ENCODE measurements around the gene BSDC1. TPM values are rescaled to one million over a fixed set of nuclear protein-coding genes. Genes with fewer than 3 reads are reported as not detected.

BSDC1 gene
- total and polyA plus RNA-seq, 2 of the 13 experiments (the other 11 are each of a cell fraction or from before 2014, with no cell fraction given), result 40.3 to 64.2 TPM

DNA sequence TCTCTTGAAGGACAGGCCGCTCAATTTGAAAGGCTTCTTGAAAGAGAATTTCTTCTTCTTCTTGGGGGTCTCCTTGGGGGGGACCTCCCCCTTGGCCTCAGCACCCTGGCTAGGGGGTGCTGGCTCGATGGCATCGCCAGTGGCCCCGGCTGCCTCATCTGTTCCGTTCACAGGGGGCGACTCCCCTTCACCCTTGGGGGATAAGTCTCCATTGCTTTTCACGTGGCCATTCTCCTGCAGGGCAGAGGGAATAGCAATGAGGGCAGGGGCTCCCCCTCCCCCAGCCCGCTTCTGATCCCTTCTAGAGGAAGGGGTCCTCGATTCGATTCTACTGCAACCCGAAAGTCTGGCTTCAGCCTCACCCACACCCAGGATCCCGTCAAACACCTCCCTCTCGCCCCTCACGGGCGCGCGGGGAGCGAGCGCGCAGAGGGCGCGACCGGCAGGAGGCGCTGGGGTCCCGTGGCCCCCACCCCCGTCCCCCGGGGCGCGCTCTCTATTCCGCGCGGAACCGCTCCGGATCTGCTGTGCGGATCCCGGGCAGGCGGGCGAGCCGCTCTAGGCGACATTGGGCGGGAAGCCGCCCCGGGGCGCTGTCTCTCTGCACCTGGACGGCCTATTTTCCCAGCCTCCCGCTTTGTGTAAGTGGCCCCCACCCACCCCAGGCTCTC, 59.2 kb downstream of the BSDC1 start (continued):
- TF ChIP-seq, protein P1, sequence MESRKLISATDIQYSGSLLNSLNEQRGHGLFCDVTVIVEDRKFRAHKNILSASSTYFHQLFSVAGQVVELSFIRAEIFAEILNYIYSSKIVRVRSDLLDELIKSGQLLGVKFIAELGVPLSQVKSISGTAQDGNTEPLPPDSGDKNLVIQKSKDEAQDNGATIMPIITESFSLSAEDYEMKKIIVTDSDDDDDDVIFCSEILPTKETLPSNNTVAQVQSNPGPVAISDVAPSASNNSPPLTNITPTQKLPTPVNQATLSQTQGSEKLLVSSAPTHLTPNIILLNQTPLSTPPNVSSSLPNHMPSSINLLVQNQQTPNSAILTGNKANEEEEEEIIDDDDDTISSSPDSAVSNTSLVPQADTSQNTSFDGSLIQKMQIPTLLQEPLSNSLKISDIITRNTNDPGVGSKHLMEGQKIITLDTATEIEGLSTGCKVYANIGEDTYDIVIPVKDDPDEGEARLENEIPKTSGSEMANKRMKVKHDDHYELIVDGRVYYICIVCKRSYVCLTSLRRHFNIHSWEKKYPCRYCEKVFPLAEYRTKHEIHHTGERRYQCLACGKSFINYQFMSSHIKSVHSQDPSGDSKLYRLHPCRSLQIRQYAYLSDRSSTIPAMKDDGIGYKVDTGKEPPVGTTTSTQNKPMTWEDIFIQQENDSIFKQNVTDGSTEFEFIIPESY (CRISPR knock-in tag; IDR thresholded peaks at IDR 0.05), result peak; percentile 43; the same call in 1 of the 2 replicates
- TF ChIP-seq HDAC1 (CRISPR knock-in tag; IDR thresholded peaks at IDR 0.05) (peak; percentile 45), ZNF224 (CRISPR knock-in tag; IDR thresholded peaks at IDR 0.05) (no peak), HOXA3 (CRISPR knock-in tag; IDR thresholded peaks at IDR 0.05) (no peak), ZNF260 (CRISPR knock-in tag; IDR thresholded peaks at IDR 0.05; ENCODE audit: borderline replicate concordance, low read depth) (no peak), BHLHE40 (IDR thresholded peaks at IDR 0.05; ENCODE audit: low read length) (0 out of 2 replicates have a peak, but pooled peaks have one; percentile 14), ZNF317 (CRISPR knock-in tag; IDR thresholded peaks at IDR 0.05) (no peak), ARHGAP35 (CRISPR knock-in tag; IDR thresholded peaks at IDR 0.05; ENCODE audit: borderline replicate concordance) (no peak), POLR2AphosphoS2 (IDR thresholded peaks at IDR 0.05; ENCODE audit: low read depth, low read length) (no peak), KLF11 (CRISPR knock-in tag; IDR thresholded peaks at IDR 0.05) (no peak), ZSCAN30 (CRISPR knock-in tag; IDR thresholded peaks at IDR 0.05) (no peak)
- TF ChIP-seq, protein P2, sequence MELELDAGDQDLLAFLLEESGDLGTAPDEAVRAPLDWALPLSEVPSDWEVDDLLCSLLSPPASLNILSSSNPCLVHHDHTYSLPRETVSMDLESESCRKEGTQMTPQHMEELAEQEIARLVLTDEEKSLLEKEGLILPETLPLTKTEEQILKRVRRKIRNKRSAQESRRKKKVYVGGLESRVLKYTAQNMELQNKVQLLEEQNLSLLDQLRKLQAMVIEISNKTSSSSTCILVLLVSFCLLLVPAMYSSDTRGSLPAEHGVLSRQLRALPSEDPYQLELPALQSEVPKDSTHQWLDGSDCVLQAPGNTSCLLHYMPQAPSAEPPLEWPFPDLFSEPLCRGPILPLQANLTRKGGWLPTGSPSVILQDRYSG (CRISPR knock-in tag; IDR thresholded peaks at IDR 0.05), result no peak
- TF ChIP-seq, protein P3, sequence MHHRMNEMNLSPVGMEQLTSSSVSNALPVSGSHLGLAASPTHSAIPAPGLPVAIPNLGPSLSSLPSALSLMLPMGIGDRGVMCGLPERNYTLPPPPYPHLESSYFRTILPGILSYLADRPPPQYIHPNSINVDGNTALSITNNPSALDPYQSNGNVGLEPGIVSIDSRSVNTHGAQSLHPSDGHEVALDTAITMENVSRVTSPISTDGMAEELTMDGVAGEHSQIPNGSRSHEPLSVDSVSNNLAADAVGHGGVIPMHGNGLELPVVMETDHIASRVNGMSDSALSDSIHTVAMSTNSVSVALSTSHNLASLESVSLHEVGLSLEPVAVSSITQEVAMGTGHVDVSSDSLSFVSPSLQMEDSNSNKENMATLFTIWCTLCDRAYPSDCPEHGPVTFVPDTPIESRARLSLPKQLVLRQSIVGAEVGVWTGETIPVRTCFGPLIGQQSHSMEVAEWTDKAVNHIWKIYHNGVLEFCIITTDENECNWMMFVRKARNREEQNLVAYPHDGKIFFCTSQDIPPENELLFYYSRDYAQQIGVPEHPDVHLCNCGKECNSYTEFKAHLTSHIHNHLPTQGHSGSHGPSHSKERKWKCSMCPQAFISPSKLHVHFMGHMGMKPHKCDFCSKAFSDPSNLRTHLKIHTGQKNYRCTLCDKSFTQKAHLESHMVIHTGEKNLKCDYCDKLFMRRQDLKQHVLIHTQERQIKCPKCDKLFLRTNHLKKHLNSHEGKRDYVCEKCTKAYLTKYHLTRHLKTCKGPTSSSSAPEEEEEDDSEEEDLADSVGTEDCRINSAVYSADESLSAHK (CRISPR knock-in tag; IDR thresholded peaks at IDR 0.05; ENCODE audit: borderline replicate concordance), result no peak
- TF ChIP-seq, protein P4, sequence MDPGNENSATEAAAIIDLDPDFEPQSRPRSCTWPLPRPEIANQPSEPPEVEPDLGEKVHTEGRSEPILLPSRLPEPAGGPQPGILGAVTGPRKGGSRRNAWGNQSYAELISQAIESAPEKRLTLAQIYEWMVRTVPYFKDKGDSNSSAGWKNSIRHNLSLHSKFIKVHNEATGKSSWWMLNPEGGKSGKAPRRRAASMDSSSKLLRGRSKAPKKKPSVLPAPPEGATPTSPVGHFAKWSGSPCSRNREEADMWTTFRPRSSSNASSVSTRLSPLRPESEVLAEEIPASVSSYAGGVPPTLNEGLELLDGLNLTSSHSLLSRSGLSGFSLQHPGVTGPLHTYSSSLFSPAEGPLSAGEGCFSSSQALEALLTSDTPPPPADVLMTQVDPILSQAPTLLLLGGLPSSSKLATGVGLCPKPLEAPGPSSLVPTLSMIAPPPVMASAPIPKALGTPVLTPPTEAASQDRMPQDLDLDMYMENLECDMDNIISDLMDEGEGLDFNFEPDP (CRISPR knock-in tag; conservative IDR thresholded peaks at IDR 0.05), result no peak
- TF ChIP-seq, protein P5, sequence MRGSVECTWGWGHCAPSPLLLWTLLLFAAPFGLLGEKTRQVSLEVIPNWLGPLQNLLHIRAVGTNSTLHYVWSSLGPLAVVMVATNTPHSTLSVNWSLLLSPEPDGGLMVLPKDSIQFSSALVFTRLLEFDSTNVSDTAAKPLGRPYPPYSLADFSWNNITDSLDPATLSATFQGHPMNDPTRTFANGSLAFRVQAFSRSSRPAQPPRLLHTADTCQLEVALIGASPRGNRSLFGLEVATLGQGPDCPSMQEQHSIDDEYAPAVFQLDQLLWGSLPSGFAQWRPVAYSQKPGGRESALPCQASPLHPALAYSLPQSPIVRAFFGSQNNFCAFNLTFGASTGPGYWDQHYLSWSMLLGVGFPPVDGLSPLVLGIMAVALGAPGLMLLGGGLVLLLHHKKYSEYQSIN (CRISPR knock-in tag; IDR thresholded peaks at IDR 0.05; ENCODE audit: borderline replicate concordance), result no peak
- TF ChIP-seq, protein P6, sequence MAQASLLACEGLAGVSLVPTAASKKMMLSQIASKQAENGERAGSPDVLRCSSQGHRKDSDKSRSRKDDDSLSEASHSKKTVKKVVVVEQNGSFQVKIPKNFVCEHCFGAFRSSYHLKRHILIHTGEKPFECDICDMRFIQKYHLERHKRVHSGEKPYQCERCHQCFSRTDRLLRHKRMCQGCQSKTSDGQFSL (CRISPR knock-in tag; IDR thresholded peaks at IDR 0.05), result no peak
- TF ChIP-seq, protein P7, sequence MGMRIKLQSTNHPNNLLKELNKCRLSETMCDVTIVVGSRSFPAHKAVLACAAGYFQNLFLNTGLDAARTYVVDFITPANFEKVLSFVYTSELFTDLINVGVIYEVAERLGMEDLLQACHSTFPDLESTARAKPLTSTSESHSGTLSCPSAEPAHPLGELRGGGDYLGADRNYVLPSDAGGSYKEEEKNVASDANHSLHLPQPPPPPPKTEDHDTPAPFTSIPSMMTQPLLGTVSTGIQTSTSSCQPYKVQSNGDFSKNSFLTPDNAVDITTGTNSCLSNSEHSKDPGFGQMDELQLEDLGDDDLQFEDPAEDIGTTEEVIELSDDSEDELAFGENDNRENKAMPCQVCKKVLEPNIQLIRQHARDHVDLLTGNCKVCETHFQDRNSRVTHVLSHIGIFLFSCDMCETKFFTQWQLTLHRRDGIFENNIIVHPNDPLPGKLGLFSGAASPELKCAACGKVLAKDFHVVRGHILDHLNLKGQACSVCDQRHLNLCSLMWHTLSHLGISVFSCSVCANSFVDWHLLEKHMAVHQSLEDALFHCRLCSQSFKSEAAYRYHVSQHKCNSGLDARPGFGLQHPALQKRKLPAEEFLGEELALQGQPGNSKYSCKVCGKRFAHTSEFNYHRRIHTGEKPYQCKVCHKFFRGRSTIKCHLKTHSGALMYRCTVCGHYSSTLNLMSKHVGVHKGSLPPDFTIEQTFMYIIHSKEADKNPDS (CRISPR knock-in tag; IDR thresholded peaks at IDR 0.05), result no peak

Data from HepG2 (cell line).